Measurements from ENCODE around the gene AP5S1. TPM values are rescaled to one million over a fixed set of nuclear protein-coding genes. Genes with fewer than 3 reads are reported as not detected.

Gene AP5S1
- total RNA-seq, 1 donor: 17.7 TPM

DNA sequence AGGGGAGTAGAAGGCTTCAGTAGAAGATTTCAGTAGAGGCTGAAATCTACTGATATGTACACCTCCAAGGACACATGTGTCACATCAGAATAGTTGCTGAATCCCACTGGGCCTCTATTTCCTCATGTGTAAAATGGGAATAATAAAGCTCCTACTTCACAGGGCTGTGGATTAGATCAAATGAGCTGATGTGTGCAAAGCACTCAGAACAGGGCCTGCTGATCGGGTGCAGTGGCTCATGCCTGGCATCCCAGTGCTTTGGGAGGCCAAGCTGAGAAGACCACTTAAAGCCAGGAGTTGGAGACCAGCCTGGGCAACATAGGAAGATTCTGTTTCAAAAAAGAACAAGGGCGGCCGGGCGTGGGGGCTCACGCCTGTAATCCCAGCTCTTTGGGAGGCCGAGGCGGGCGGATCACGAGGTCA is 8.1 kb upstream of the AP5S1 start:
- H3K4me3 ChIP-seq (ENCODE audit: low read depth, low read length): no peak overlapping the region
- no peak for DNase-seq (ENCODE audit: low read depth)
- no peak for TF ChIP-seq CTCF (IDR thresholded peaks at IDR 0.05; ENCODE audit: insufficient read depth, low read depth, low read length)

DNA sequence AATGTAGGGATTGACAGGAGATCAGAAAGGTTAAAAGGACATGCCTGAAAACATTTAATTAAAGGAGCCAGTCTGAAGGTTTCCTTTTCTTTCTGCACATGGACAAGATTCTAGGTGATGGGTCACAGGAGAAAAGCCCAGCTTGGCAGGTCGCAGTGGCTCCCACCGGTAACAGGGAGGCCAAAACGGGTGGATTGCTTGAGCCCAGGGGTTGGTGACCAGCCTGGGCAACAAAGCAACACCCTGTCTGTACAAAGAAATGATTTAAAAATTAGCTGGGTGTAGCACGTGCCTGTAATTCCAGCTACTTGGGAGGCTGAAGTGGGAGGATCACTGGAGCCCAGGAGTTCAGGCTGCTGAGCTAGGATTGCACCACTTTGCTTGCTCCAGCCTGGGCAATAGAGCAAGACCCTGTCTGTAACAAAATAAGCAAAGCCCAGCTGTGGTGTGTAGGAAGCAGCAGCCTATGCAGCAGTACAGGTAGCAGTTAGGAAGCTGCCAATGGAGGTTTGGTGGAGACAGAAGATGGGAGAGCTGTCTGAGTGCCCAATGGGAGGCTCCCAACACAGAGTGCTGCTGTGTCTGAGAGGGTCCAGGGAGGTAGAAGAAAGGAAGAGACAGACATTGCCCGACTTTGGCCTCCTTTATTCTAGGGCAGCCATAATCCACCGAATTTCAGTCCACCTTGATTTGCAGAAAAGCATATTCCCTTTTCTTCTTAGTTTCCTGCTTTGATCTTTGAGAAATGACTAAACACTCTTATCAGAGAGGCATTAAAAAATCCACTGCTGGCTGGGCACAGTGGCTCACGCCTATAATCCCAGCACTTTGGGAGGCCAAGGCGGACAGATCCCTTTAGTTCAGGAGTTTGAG is 7.1 kb upstream of the AP5S1 start:
- TF ChIP-seq CTCF (IDR thresholded peaks at IDR 0.05; ENCODE audit: insufficient read depth, low read depth, low read length): no peak
- no peak for DNase-seq (ENCODE audit: low read depth)
- H3K4me3 ChIP-seq (ENCODE audit: low read depth, low read length): no peak overlapping the region

GRCh38 chr20:3813848-3814581 is 6.3 kb upstream of the AP5S1 start:
- no peak overlapping the region for H3K4me3 ChIP-seq (ENCODE audit: low read depth, low read length)
- no peak for DNase-seq (ENCODE audit: low read depth)
- TF ChIP-seq CTCF (IDR thresholded peaks at IDR 0.05; ENCODE audit: insufficient read depth, low read depth, low read length): no peak

GRCh38 chr20:3814928-3815495 is 5.3 kb upstream of the AP5S1 start:
- no peak for DNase-seq (ENCODE audit: low read depth)
- no peak for TF ChIP-seq CTCF (IDR thresholded peaks at IDR 0.05; ENCODE audit: insufficient read depth, low read depth, low read length)

GRCh38 chr20:3815703-3816315 is 4.5 kb upstream of the AP5S1 start:
- H3K4me3 ChIP-seq (ENCODE audit: low read depth, low read length): no peak overlapping the region
- TF ChIP-seq CTCF (IDR thresholded peaks at IDR 0.05; ENCODE audit: insufficient read depth, low read depth, low read length): no peak
- DNase-seq (ENCODE audit: low read depth): no peak

More at GRCh38 chr20:3814928-3815495, 5.3 kb upstream of the AP5S1 start:
- H3K4me3 ChIP-seq (ENCODE audit: low read depth, low read length): no peak overlapping the region
